Urinary bladder (tissue), 4 donors: ENCODE results near the gene DOCK6. TPM values are rescaled to one million over a fixed set of nuclear protein-coding genes. Genes with fewer than 3 reads are reported as not detected.

ENCODE experiments used
- DNase-seq: peaks from one replicate; pipeline ENCODE4 v3.0.0-alpha.2; 2015; ENCODE audit errors: extremely low spot score
- H3K27ac ChIP-seq: one replicate; pipeline ENCODE4 v1.5.1; 2013; ENCODE audit warnings: low read depth, mild to moderate bottlenecking, moderate library complexity
- H3K36me3 ChIP-seq: one replicate; pipeline ENCODE4 v1.6.1; 2013; ENCODE audit warnings: mild to moderate bottlenecking, moderate library complexity; ENCODE audit not compliant: insufficient read depth
- H3K4me1 ChIP-seq: one replicate; pipeline ENCODE4 v1.6.1; 2013; ENCODE audit warnings: mild to moderate bottlenecking, moderate library complexity; ENCODE audit not compliant: insufficient read depth
- H3K4me3 ChIP-seq: one replicate; pipeline ENCODE4 v1.5.1; 2013; ENCODE audit warnings: low read depth, low read length
- WGBS: extraction: QIAGEN DNeasy Blood & Tissue Kit; methylation state at CpG from one replicate; pipeline ENCODE4 v1.1.7; 2013; 5-methylcytosine and 5-hydroxymethylcytosine counted together
- polyA plus RNA-seq: library from polyadenylated mRNA; stranded (reverse); fragments of 200-250 nt; gene quantifications from one replicate; pipeline ENCODE4 v1.2.3, GENCODE V29; 2013
- total RNA-seq: library from RNA; depleted of rRNA; stranded (reverse); fragments of >200 nt; gene quantifications from one replicate; pipeline ENCODE4 v1.2.3, GENCODE V29; 2014
- donor health status: healthy with polysubstance abuse.
- donor health status: healthy.

The DOCK6 gene
- total and polyA plus RNA-seq, 2 donors: 20.7 to 30.6 TPM

GRCh38 chr19:11209839-11210655, 52.3 kb downstream of the DOCK6 start:
- no peak overlapping the region for H3K27ac ChIP-seq
- peaks cover 2% of the 10 kb centered on the region for H3K36me3 ChIP-seq
- 87% methylated on average over 2 of the region's 2 CpGs for WGBS
- H3K4me1 ChIP-seq: no peaks in the 10 kb centered on the region
- no peak for DNase-seq
- H3K4me3 ChIP-seq: no peak overlapping the region

- H3K36me3 ChIP-seq: peaks cover 2% of the 10 kb centered on the region
Observed at GRCh38 chr19:11208561-11209471, 53.5 kb downstream of the DOCK6 start.

GRCh38 chr19:11205939-11206570, 56.3 kb downstream of the DOCK6 start:
- Histone ChIP-seq H3K4me3 (no peak overlapping the region), H3K4me1 (no peaks in the 10 kb centered on the region), H3K36me3 (no peaks in the 10 kb centered on the region), H3K27ac (no peak overlapping the region)
- DNase-seq: no peak
- WGBS: 84% methylated on average over 9 of the region's 9 CpGs

More at GRCh38 chr19:11208561-11209471, 53.5 kb downstream of the DOCK6 start:
- H3K4me1 ChIP-seq: no peaks in the 10 kb centered on the region
- 88% methylated on average over 38 of the region's 38 CpGs for WGBS
- H3K27ac ChIP-seq: no peak overlapping the region
- DNase-seq: no peak
- H3K4me3 ChIP-seq: no peak overlapping the region

DNA sequence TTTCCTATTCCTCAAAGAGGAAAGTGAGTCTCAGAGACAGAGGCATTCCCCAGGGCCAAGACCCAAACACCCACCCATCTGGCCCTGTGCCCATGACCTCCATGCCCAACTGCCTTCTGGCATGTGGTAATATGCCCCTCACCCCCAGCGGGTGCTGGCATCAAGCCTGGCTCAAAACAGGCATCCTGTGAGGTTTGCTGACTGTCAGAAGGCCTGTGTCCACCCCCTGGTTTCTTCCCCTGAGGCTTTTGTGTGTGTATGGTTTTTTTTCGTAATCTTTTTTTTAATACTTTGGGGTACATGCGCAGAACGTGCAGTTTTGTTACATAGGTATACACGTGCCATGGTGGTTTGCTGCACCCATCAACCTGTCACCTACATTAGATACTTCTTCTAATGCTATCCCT, 57.4 kb downstream of the DOCK6 start:
- Histone ChIP-seq H3K4me3 (no peak overlapping the region), H3K4me1 (no peaks in the 10 kb centered on the region), H3K27ac (no peak overlapping the region), H3K36me3 (no peaks in the 10 kb centered on the region)
- WGBS: 43% methylated on average over 5 of the region's 5 CpGs
- DNase-seq: no peak

GRCh38 chr19:11204076-11204602, 58.2 kb downstream of the DOCK6 start:
- no peaks in the 10 kb centered on the region for H3K4me1 ChIP-seq
- H3K36me3 ChIP-seq: no peaks in the 10 kb centered on the region
- peak overlapping the region; percentile 72 for H3K27ac ChIP-seq
- 49% methylated on average over 9 of the region's 9 CpGs for WGBS
- no peak for DNase-seq
- H3K4me3 ChIP-seq: no peak overlapping the region

DNA sequence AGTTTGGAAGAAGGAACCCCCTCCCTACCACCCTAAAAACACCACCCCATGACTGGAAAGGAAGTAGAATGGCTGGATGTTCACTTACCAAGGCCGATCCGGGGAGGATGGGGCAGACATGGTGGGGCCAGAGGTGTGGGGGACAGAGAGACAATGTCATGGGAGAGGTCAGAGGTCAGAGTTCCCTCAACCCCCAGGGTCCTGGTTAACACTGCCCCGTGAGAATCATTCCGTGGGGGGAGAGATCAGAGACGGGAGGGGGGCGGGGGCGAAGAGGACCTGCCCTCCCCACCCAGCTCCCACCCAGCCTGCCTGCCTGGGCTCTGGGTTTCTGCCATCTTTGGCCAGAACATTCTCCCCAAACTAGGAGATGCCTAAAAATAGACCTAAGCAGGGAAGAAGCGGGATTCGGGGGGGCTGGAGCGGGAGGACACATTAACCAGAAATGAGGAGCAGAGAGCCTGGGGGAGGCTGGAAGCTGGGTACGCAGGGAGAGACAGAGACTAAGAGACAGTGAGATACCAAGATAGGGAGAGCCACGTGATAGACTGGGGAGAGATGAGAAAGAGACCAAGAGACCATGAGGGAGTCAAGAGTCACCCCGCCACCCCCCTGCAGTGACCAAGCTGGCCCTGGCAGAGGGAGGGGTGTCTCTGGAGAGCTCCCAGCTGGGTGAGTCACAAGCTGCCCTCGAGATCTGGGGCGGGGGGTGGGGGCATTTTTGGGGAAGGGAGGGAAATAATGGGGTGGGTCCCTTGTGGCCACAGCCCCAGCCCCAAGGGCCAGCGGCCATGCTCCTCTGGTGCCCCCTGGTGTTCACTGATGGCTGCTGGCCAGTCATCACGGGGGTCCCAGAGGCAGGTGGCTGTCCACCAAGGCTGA, 58.9 kb downstream of the DOCK6 start:
- 15% methylated on average over 17 of the region's 17 CpGs for WGBS

DNA sequence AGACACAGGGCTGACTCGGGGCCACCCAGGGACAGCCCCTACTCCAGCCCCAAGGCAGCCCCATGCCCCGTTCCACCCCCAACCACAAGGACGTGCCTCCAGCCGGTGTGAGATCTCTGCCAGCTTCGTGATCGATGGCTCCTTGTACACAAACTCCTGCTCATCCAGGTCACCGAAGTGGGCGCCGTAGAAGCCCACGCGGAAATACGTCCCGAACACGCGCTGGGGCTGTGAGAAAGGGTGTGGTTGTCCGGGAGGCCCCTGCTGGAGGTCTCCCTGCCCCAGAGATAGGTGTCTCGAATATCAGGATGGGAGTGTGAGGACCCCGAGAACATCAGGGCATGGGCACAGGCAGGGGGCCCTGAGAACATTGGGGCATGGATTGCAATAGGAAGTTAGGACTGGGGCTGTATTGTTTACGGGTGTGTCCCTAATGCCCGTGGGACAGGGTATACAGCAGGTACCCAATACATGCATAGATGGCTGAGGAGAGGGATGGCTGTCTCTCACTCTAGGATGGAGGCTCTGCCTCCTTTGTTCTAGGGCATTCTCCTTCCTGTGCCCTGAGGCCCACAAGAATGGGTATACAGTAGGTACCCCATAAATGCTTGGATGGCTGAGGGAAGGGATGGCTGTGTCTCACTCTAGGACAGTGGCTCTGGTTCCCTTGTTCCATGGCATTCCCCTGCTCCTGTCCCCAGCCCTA, 59.7 kb downstream of the DOCK6 start:
- peak overlapping the region; percentile 74 for H3K27ac ChIP-seq
- H3K36me3 ChIP-seq: no peaks in the 10 kb centered on the region
- WGBS: 73% methylated on average over 20 of the region's 20 CpGs
- DNase-seq: no peak
- H3K4me3 ChIP-seq: no peak overlapping the region
- no peaks in the 10 kb centered on the region for H3K4me1 ChIP-seq

More for the DNA sequence above, 58.9 kb downstream of the DOCK6 start:
- peak overlapping the region; percentile 74 for H3K27ac ChIP-seq
- no peaks in the 10 kb centered on the region for H3K4me1 ChIP-seq
- H3K4me3 ChIP-seq: no peak overlapping the region
- no peaks in the 10 kb centered on the region for H3K36me3 ChIP-seq
- DNase-seq: peak; percentile 79

- Histone ChIP-seq H3K4me1 (no peaks in the 10 kb centered on the region), H3K36me3 (no peaks in the 10 kb centered on the region), H3K27ac (no peak overlapping the region), H3K4me3 (no peak overlapping the region)
- DNase-seq: no peak
- 94% methylated on average over 24 of the region's 24 CpGs for WGBS
Observed at GRCh38 chr19:11201791-11202190, 60.5 kb downstream of the DOCK6 start.

GRCh38 chr19:11200931-11201330, 61.4 kb downstream of the DOCK6 start:
- no peaks in the 10 kb centered on the region for H3K4me1 ChIP-seq
- H3K4me3 ChIP-seq: no peak overlapping the region
- no peak for DNase-seq
- WGBS: 86% methylated on average over 9 of the region's 9 CpGs
- no peaks in the 10 kb centered on the region for H3K36me3 ChIP-seq
- no peak overlapping the region for H3K27ac ChIP-seq

- H3K36me3 ChIP-seq: no peaks in the 10 kb centered on the region
- no peak overlapping the region for H3K27ac ChIP-seq
- 87% methylated on average over 15 of the region's 15 CpGs for WGBS
- no peaks in the 10 kb centered on the region for H3K4me1 ChIP-seq
- no peak overlapping the region for H3K4me3 ChIP-seq
- no peak for DNase-seq
Observed at GRCh38 chr19:11200015-11200574, 62.2 kb downstream of the DOCK6 start.

GRCh38 chr19:11199517-11199916, 62.8 kb downstream of the DOCK6 start:
- no peak for DNase-seq
- Histone ChIP-seq H3K27ac (no peak overlapping the region), H3K4me3 (no peak overlapping the region), H3K4me1 (no peaks in the 10 kb centered on the region), H3K36me3 (no peaks in the 10 kb centered on the region)
- WGBS: 71% methylated on average over 5 of the region's 5 CpGs
